ENCODE data around the gene NR2F1-AS1.

NR2F1-AS1 gene

GRCh38 chr5:93603078-93603792, 22.2 kb upstream of the NR2F1-AS1 start:
- no peak for DNase-seq (ENCODE audit: low read depth in 2 of 2)

GRCh38 chr5:93602241-93603077, 21.4 kb upstream of the NR2F1-AS1 start:
- DNase-seq (ENCODE audit: low read depth in 2 of 2): no peak

DNA sequence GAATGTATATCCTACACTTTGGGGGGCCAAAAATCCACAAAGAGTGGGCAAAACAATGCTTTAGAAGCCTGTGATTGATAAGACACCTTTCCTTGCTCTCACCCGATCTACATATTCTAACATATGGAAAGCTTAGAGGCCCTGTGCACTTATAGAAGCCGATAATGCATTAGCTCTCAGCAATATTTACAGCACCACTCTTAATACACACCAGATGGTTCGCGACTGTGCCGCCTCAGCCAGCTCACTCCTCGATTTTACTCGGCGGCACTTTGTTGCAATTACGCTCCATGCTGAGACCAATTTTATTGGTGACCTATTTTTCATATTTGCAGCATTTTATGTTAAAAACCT, 20.8 kb upstream of the NR2F1-AS1 start:
- no peak for DNase-seq (ENCODE audit: low read depth in 2 of 2)

- no peak for DNase-seq (ENCODE audit: low read depth in 2 of 2)
Observed at GRCh38 chr5:93601071-93601801, 20.2 kb upstream of the NR2F1-AS1 start.

- DNase-seq (ENCODE audit: low read depth in 2 of 2): no peak
Observed at GRCh38 chr5:93600409-93601070, 19.5 kb upstream of the NR2F1-AS1 start.

GRCh38 chr5:93599399-93600120, 18.5 kb upstream of the NR2F1-AS1 start:
- DNase-seq (ENCODE audit: low read depth in 2 of 2): no peak

DNA sequence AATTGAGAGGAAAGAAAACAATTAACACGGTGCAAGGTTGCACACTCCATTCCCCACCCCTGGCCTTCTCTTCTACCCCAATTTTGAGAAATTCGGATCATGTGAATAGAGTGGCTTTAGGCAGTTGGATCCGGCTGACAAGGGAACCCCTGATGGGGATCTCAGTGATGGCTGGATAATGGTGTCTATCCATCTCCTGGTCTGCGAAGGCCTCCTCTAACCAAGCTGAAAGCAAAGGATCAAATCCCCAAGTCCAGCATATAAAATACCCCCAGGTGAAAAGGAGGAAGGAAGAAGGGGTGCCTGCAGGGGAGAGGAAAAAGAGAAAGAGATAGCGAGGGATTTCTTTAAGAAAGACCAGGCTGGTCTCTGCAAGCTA, 18.0 kb upstream of the NR2F1-AS1 start:
- no peak for DNase-seq (ENCODE audit: low read depth in 2 of 2)

- DNase-seq (ENCODE audit: low read depth in 2 of 2): no peak
Observed at GRCh38 chr5:93598091-93599000, 17.3 kb upstream of the NR2F1-AS1 start.

DNA sequence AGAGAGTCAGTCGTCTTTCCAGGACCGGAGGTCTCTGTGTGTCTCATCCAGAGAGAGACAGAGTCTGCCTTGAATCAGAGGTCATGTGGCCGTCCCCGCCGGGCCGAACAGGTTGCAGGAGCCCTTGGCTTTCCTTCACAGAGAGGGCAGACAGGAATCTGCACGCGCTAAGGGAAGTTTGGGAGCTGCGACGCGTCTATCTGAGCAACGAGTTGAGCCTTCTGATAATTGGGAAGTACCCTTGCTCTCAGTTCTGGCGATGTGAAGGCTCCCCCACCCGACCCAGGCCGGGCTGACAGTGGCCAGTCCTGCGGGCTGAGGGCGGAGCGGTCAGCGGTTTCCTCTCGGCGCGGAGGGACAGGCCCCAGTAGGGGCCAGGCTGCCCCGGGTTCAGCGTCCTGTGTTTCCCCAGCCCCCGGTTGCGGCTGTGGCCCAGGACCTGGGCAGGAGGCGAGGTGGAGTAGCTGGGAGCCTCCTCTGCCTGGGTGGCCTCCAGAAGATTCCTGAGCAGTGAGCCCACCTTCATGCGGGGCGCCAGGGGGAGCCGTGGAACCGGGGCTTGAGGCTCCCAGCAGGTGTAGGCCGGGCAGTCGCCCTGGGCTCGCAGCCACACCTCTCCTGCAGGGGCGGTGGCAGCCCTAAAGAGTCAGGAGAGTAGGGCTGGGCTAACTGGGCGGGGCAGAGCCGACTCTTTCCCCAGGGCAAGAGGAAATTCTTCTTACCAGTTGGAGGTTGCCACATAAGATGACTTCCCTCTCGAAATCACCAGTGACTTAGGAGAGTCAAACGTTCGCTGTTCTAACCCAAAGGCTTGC, 15.9 kb upstream of the NR2F1-AS1 start:
- no peak for DNase-seq (ENCODE audit: low read depth in 2 of 2)

- DNase-seq (ENCODE audit: low read depth in 2 of 2): no peak
Observed at GRCh38 chr5:93596310-93596675, 15.3 kb upstream of the NR2F1-AS1 start.

DNA sequence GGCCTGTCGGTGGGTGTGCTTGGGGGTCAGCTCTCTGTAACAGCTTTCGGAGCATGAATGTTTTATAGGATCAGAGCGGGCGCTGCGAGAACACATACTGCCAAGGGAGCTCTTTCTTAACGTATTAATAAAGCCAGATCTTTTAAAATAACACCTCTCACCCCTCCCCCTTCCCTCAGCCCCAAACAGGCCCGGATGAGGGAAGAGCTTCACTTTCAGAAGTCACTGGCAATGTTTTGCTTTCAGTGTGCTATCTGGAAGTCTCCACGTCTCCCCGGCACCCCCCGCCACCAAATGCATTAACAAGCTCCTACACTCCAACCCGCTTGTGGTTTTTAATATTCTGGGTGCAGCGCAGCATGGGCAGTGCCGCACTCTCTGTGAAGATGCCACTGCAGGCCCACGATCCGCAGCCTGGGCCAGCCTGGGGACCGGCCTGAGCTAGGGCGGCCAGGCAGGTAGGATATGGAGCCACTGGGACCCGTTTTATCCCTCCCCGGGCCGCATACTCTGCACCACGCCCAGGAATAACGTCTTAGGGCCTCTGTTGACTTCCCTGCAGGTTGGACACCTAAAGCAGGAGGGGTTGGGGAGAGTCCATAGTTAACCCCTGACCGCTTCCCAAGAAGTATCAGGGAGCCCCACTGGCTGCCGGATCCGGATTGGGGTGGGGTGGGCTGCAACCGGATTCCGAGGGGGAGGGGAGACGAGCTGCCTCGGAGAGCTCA, 14.6 kb upstream of the NR2F1-AS1 start:
- no peak for DNase-seq (ENCODE audit: low read depth in 2 of 2)

GRCh38 chr5:93594591-93595419, 13.8 kb upstream of the NR2F1-AS1 start:
- no peak for DNase-seq (ENCODE audit: low read depth in 2 of 2)

- DNase-seq (ENCODE audit: low read depth in 2 of 2): no peak
Observed at GRCh38 chr5:93593476-93594131, 12.6 kb upstream of the NR2F1-AS1 start.

- DNase-seq (ENCODE audit: low read depth in 2 of 2): no peak
Observed at GRCh38 chr5:93592883-93593282, 11.9 kb upstream of the NR2F1-AS1 start.

DNA sequence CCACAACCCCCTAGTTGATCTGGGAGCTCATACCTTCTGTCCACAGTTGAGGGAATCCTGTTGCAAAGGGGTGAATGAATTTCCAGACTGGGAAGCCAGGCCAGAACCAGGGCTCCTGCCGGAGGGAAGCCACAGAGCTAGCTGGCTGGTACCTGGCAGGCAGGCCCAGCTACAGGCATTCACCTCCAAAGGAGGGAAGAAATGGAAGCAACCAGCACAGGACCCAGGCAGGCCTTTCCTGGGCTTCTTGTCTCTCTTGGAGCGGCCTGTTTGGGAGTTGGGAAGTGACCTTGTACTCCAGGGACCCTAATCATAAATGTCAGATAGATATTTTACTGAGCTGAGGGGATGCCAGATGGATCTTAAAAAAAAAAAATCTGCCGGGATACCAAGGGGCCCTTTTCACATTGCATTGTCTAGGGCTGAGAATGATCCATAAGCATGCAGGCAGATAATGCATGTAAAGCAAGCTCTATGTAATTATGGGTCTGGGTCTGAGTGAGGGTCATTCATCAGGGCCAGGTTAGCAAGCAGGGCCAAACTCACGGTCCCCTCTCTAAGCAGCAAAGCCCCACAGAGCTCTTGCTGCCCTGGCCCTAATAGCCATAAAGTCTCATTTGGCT, 10.4 kb upstream of the NR2F1-AS1 start:
- DNase-seq (ENCODE audit: low read depth in 2 of 2): no peak

DNA sequence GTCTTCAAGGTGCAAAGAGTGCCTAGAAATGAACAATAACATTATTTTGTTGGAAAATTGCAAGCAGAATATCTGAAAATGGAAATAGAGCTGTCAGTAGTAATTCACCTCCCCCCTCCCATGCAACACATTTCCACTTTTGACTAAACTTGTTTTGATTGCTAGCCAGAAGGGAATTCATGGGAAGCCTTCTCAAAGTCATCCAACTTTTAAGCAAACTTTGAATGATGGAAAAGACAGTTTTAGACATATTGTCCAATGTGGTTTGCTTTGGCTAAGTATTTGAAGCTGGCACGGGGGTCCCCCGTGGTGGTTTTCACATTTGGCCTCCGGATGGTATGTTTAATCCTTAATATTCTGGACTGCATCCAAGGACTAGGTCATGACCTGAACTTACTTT, 9.5 kb upstream of the NR2F1-AS1 start:
- no peak for DNase-seq (ENCODE audit: low read depth in 2 of 2)

- no peak for DNase-seq (ENCODE audit: low read depth in 2 of 2)
Observed at GRCh38 chr5:93589829-93590215, 8.8 kb upstream of the NR2F1-AS1 start.

Data from stimulated activated CD8-positive, alpha-beta memory T cell treated with anti-CD3 and anti-CD28 coated beads, Interleukin-2, amount 100 ng/mL, for 1 hour (primary cell).